HG03064 (cell line): ENCODE results near the gene ATP2B3.
A peak's percentile ranks its signal among the peaks of the same experiment; 100 is the strongest.

ENCODE experiments used
- ATAC-seq: cut with Tn5 transposase; IDR thresholded peaks from one replicate; pipeline ENCODE4 v1.9.1; 2021; ENCODE audit warnings: low read depth; ENCODE audit not compliant: unreplicated experiment

ATP2B3 gene

GRCh38 chrX:153530411-153531129 lies 13.1 kb downstream of the ATP2B3 start:
- ATAC-seq = no peak

- no peak for ATAC-seq
Measured at GRCh38 chrX:153533091-153533490, 15.6 kb downstream of the ATP2B3 start.

- ATAC-seq = no peak
Measured at GRCh38 chrX:153537080-153537479, 19.6 kb downstream of the ATP2B3 start.

GRCh38 chrX:153537526-153538295 lies 20.3 kb downstream of the ATP2B3 start:
- no peak for ATAC-seq

GRCh38 chrX:153538424-153538823 lies 21.0 kb downstream of the ATP2B3 start:
- no peak for ATAC-seq

- ATAC-seq = peak; percentile 77
Measured at GRCh38 chrX:153539171-153539978, 21.9 kb downstream of the ATP2B3 start.

GRCh38 chrX:153539979-153540358 lies 22.5 kb downstream of the ATP2B3 start:
- ATAC-seq = no peak

GRCh38 chrX:153544727-153545126 lies 27.3 kb downstream of the ATP2B3 start:
- ATAC-seq = no peak

GRCh38 chrX:153546386-153546785 lies 28.9 kb downstream of the ATP2B3 start:
- ATAC-seq = no peak

- ATAC-seq = no peak
Measured at GRCh38 chrX:153547195-153547594, 29.8 kb downstream of the ATP2B3 start.

GRCh38 chrX:153549231-153549630 lies 31.8 kb downstream of the ATP2B3 start:
- no peak for ATAC-seq

GRCh38 chrX:153549807-153550206 lies 32.4 kb downstream of the ATP2B3 start:
- no peak for ATAC-seq

GRCh38 chrX:153551135-153551534 lies 33.7 kb downstream of the ATP2B3 start:
- no peak for ATAC-seq

- no peak for ATAC-seq
Measured at GRCh38 chrX:153554519-153555167, 37.2 kb downstream of the ATP2B3 start.

- no peak for ATAC-seq
Measured at GRCh38 chrX:153556767-153557166, 39.3 kb downstream of the ATP2B3 start.

GRCh38 chrX:153557618-153558355 lies 40.3 kb downstream of the ATP2B3 start:
- no peak for ATAC-seq

- ATAC-seq = no peak
Measured at GRCh38 chrX:153560000-153560399, 42.6 kb downstream of the ATP2B3 start.

- ATAC-seq = no peak
Measured at GRCh38 chrX:153560466-153560865, 43.0 kb downstream of the ATP2B3 start.

- no peak for ATAC-seq
Measured at GRCh38 chrX:153561337-153561736, 43.9 kb downstream of the ATP2B3 start.

GRCh38 chrX:153562546-153562945 lies 45.1 kb downstream of the ATP2B3 start:
- ATAC-seq = no peak
